Osteoblast (primary cell): ENCODE measurements around the gene CRB1. TPM values are rescaled to one million over a fixed set of nuclear protein-coding genes. Genes with fewer than 3 reads are reported as not detected.

ENCODE experiments used
- DNase-seq: peaks from one replicate; pipeline ENCODE4 v3.0.0; 2011; ENCODE audit warnings: low spot score, mixed read lengths; ENCODE audit not compliant: insufficient read length; ENCODE audit errors: missing footprints
- H2AFZ ChIP-seq: 2 replicates; pipeline ENCODE4 v1.6.0; 2011; ENCODE audit warnings: mild to moderate bottlenecking, low read length
- H3K27ac ChIP-seq: 2 replicates; pipeline ENCODE4 v1.5.1; 2011; ENCODE audit warnings: mild to moderate bottlenecking, low read depth, low read length, moderate library complexity
- H3K27me3 ChIP-seq: 2 replicates; pipeline ENCODE4 v1.6.0; 2012; ENCODE audit warnings: mild to moderate bottlenecking, control low read depth, inconsistent platforms, low read length, moderate library complexity; ENCODE audit not compliant: insufficient read depth
- H3K36me3 ChIP-seq: 2 replicates; pipeline ENCODE4 v1.5.1; 2011; ENCODE audit warnings: mild to moderate bottlenecking, low read length, control low read depth, moderate library complexity; ENCODE audit not compliant: insufficient read depth
- H3K4me1 ChIP-seq: 2 replicates; pipeline ENCODE4 v1.5.1; 2011; ENCODE audit warnings: mild to moderate bottlenecking, low read length, control low read depth, moderate library complexity; ENCODE audit not compliant: insufficient read depth
- H3K4me2 ChIP-seq: 2 replicates; pipeline ENCODE4 v1.6.0; 2011; ENCODE audit warnings: mild to moderate bottlenecking, low read length; ENCODE audit not compliant: insufficient read depth
- H3K4me3 ChIP-seq: fragments of 200-600 bp; sonication (generic); 3 replicates; pipeline ENCODE4 v1.5.1; 2012; ENCODE audit warnings: mild to moderate bottlenecking, low read length, inconsistent platforms; ENCODE audit not compliant: insufficient read depth
- H3K79me2 ChIP-seq: 2 replicates; pipeline ENCODE4 v1.6.0; 2012; ENCODE audit warnings: mild to moderate bottlenecking, low read length, control low read depth, inconsistent platforms; ENCODE audit not compliant: insufficient read depth
- H3K9me3 ChIP-seq: 2 replicates; pipeline ENCODE4 v1.5.1; 2011; ENCODE audit warnings: low read depth, low read length, control low read depth
- H4K20me1 ChIP-seq: 2 replicates; pipeline ENCODE4 v1.6.0; 2012; ENCODE audit warnings: mild to moderate bottlenecking, low read length, control low read depth; ENCODE audit not compliant: insufficient read depth
- total RNA-seq: library from RNA; depleted of rRNA; stranded (reverse); fragments of >200 nt; gene quantifications from 2 replicates; pipeline ENCODE4 v1.2.3, GENCODE V29; 2012
- TF ChIP-seq, protein P1 (sequence below): IDR thresholded peaks from 2 replicates; pipeline ENCODE4 v1.5.1; 2011; ENCODE audit warnings: mild to moderate bottlenecking, low read depth, low read length, moderate library complexity; ENCODE audit errors: extremely low read depth

CRB1 gene
- total RNA-seq, 1 donor = not detected

DNA sequence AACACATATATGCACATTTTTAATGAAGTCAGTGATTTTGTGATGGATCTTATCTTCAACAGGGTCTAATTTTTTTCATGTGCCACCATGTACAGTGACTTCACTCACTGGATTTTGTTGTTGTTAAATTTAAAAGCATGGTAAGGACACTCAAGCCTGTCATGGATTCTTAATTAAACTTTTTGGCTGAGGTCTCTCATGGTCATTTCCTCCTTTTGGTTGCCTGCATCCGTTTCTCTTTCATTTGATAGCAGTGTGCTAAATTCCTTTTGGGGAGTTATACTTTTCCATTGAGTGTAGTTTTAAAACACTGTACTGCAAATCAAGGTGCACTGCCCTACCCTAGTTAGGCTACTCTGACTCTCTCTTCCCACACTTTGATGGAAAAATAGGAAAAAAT is 13.2 kb upstream of the CRB1 start:
- no peak overlapping the region for H2AFZ ChIP-seq
- no peak overlapping the region for H3K4me2 ChIP-seq
- H3K4me3 ChIP-seq = no peak overlapping the region
- H3K4me1 ChIP-seq = no peaks in the 10 kb centered on the region
- H3K79me2 ChIP-seq = no peaks in the 10 kb centered on the region
- no peaks in the 10 kb centered on the region for H3K27me3 ChIP-seq
- H3K9me3 ChIP-seq = no peaks in the 10 kb centered on the region
- no peak for DNase-seq
- no peaks in the 10 kb centered on the region for H4K20me1 ChIP-seq
- no peaks in the 10 kb centered on the region for H3K36me3 ChIP-seq
- H3K27ac ChIP-seq = no peak overlapping the region
- TF ChIP-seq, protein P1, sequence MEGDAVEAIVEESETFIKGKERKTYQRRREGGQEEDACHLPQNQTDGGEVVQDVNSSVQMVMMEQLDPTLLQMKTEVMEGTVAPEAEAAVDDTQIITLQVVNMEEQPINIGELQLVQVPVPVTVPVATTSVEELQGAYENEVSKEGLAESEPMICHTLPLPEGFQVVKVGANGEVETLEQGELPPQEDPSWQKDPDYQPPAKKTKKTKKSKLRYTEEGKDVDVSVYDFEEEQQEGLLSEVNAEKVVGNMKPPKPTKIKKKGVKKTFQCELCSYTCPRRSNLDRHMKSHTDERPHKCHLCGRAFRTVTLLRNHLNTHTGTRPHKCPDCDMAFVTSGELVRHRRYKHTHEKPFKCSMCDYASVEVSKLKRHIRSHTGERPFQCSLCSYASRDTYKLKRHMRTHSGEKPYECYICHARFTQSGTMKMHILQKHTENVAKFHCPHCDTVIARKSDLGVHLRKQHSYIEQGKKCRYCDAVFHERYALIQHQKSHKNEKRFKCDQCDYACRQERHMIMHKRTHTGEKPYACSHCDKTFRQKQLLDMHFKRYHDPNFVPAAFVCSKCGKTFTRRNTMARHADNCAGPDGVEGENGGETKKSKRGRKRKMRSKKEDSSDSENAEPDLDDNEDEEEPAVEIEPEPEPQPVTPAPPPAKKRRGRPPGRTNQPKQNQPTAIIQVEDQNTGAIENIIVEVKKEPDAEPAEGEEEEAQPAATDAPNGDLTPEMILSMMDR = no peak

GRCh38 chr1:197264936-197265567 is 3.0 kb upstream of the CRB1 start:
- no peak for DNase-seq
- no peak overlapping the region for H3K4me3 ChIP-seq
- TF ChIP-seq, protein P1 = no peak
- H3K27me3 ChIP-seq = no peaks in the 10 kb centered on the region
- H3K27ac ChIP-seq = no peak overlapping the region
- no peak overlapping the region for H2AFZ ChIP-seq
- no peaks in the 10 kb centered on the region for H4K20me1 ChIP-seq
- H3K36me3 ChIP-seq = no peaks in the 10 kb centered on the region
- no peak overlapping the region for H3K4me2 ChIP-seq
- no peaks in the 10 kb centered on the region for H3K9me3 ChIP-seq
- no peaks in the 10 kb centered on the region for H3K4me1 ChIP-seq
- H3K79me2 ChIP-seq = no peaks in the 10 kb centered on the region

GRCh38 chr1:197269053-197269452 is 1.0 kb downstream of the CRB1 start:
- Histone ChIP-seq H3K4me1 (no peaks in the 10 kb centered on the region), H4K20me1 (no peaks in the 10 kb centered on the region), H2AFZ (no peak overlapping the region), H3K27me3 (no peaks in the 10 kb centered on the region), H3K4me3 (no peak overlapping the region), H3K36me3 (no peaks in the 10 kb centered on the region), H3K4me2 (no peak overlapping the region), H3K27ac (no peak overlapping the region), H3K9me3 (no peaks in the 10 kb centered on the region), H3K79me2 (no peaks in the 10 kb centered on the region)
- DNase-seq = no peak
- TF ChIP-seq, protein P1 = no peak

GRCh38 chr1:197272791-197273190 is 4.7 kb downstream of the CRB1 start:
- no peaks in the 10 kb centered on the region for H3K36me3 ChIP-seq
- DNase-seq = no peak
- no peaks in the 10 kb centered on the region for H3K9me3 ChIP-seq
- H3K27ac ChIP-seq = no peak overlapping the region
- no peak overlapping the region for H2AFZ ChIP-seq
- H3K27me3 ChIP-seq = no peaks in the 10 kb centered on the region
- no peaks in the 10 kb centered on the region for H3K4me1 ChIP-seq
- H3K4me3 ChIP-seq = no peak overlapping the region
- H4K20me1 ChIP-seq = no peaks in the 10 kb centered on the region
- H3K4me2 ChIP-seq = no peak overlapping the region
- no peaks in the 10 kb centered on the region for H3K79me2 ChIP-seq
- TF ChIP-seq, protein P1 = no peak
